Sigmoid colon (tissue), 7 donors: ENCODE data around the gene SLC38A6. TPM values are rescaled to one million over a fixed set of nuclear protein-coding genes. Genes with fewer than 3 reads are reported as not detected.

ENCODE experiments used
- DNase-seq: peaks from one replicate; pipeline ENCODE4 v3.0.0-alpha.2; 2019
- H3K27ac ChIP-seq, 4 donors: fragments of 200-600 bp; sonication (generic); one replicate each; pipeline ENCODE4 v1.5.1; 2016 to 2019; ENCODE audit warnings: mild to moderate bottlenecking in 1 of 4
- H3K27me3 ChIP-seq, 3 donors: fragments of 200-600 bp; sonication (generic); one replicate each; pipeline ENCODE4 v1.5.1; 2019; ENCODE audit warnings: mild to moderate bottlenecking in 1 of 3
- H3K36me3 ChIP-seq, 4 donors: fragments of 200-600 bp; sonication (generic); one replicate each; pipeline ENCODE4 v1.5.1; 2016 to 2019
- H3K4me1 ChIP-seq, 4 donors: fragments of 200-600 bp; sonication (generic); one replicate each; pipeline ENCODE4 v1.5.1; 2017 to 2019
- H3K4me3 ChIP-seq, 4 donors: fragments of 200-600 bp; sonication (generic); one replicate each; pipeline ENCODE4 v1.5.1; 2017 to 2019; ENCODE audit warnings: mild to moderate bottlenecking in 2 of 4, moderate library complexity in 1 of 4
- H3K9me3 ChIP-seq, 4 donors: fragments of 200-600 bp in 3 of 4; sonication (generic) in 3 of 4; one replicate each; pipeline versions ENCODE4 v1.5.1 to v1.6.1; 2013 to 2019
- CTCF ChIP-seq, 4 experiments: fragments of 450-650 bp in 3 of 4; fragments of 200-600 bp in 1 of 4; IDR thresholded peaks; one replicate each; pipeline ENCODE4 v1.5.1; 2016 to 2019; ENCODE audit warnings: antibody characterized with exemption in 4 of 4, mild to moderate bottlenecking in 3 of 4, moderate library complexity in 2 of 4
- EP300 ChIP-seq, 4 donors: sonication (generic); formaldehyde crosslinking; IDR thresholded peaks; one replicate each; pipeline ENCODE4 v1.6.1; 2017; ENCODE audit warnings: antibody characterized with exemption in 4 of 4
- POLR2A ChIP-seq, 2 donors: fragments of 450-650 bp; IDR thresholded peaks; one replicate each; pipeline ENCODE4 v1.6.1; 2016; ENCODE audit warnings: antibody characterized with exemption in 2 of 2, mild to moderate bottlenecking in 2 of 2, moderate library complexity in 2 of 2
- POLR2AphosphoS5 ChIP-seq, 4 donors: sonication (generic); formaldehyde crosslinking; IDR thresholded peaks; one replicate each; pipeline ENCODE4 v1.6.1; 2017; ENCODE audit warnings: antibody characterized with exemption in 4 of 4
- WGBS, 2 donors: extraction: QIAGEN DNeasy Blood & Tissue Kit; methylation state at CpG; one replicate each; pipeline ENCODE4 v1.1.7; 2013; 5-methylcytosine and 5-hydroxymethylcytosine counted together
- intact Hi-C: fragments of 100-400 bp; cut with DNase I; formaldehyde crosslinking; loops from one replicate; pipeline ENCODE4 v1.15.1; 2023
- polyA plus RNA-seq, 3 donors: library from polyadenylated mRNA; stranded (reverse); fragments of 200-250 nt; gene quantifications; one replicate each; pipeline ENCODE4 v1.2.3, GENCODE V29; 2013
- small RNA-seq, 3 donors: library from RNA; depleted of rRNA; stranded (forward); fragments of <200 nt; gene quantifications; one replicate each; pipeline ENCODE3, GENCODE V24; 2016
- total RNA-seq, 4 donors: library from RNA; depleted of rRNA; stranded (reverse); fragments of >200 nt; gene quantifications; one replicate each; pipeline ENCODE4 v1.1.0, GENCODE V29; 2016
- donor health status: healthy with polysubstance abuse.
- donor health status: Bipolar disorder and iron deficiency.
- donor health status: healthy.

SLC38A6 gene
- total and polyA plus RNA-seq, 7 donors = 3.0 to 27.3 (median 11.8) TPM

- Histone ChIP-seq H3K4me3 (no peak overlapping the region), H3K9me3 (peaks cover 0 to 3% (median 0%) of the 10 kb centered on the region in 4 donors), H3K27ac (no peak overlapping the region), H3K4me1 (peaks cover 0 to 29% (median 28%) of the 10 kb centered on the region in 4 donors), H3K27me3 (no peaks in the 10 kb centered on the region), H3K36me3 (no peaks in the 10 kb centered on the region)
- DNase-seq = no peak
- intact Hi-C loops = no loop called here
- no peak for TF ChIP-seq POLR2A (IDR thresholded peaks at IDR 0.05)
- TF ChIP-seq CTCF (IDR thresholded peaks at IDR 0.05) = no peak
- TF ChIP-seq POLR2AphosphoS5 (IDR thresholded peaks at IDR 0.05) = no peak
- TF ChIP-seq EP300 (IDR thresholded peaks at IDR 0.05) = no peak
- 54 to 73% methylated on average over 4 of the region's 4 CpGs for WGBS, 2 donors
Measured at GRCh38 chr14:61099216-61099835, 118.3 kb downstream of the SLC38A6 start.

- peaks cover 0 to 3% (median 0%) of the 10 kb centered on the region in 4 donors for H3K9me3 ChIP-seq
- H3K4me1 ChIP-seq = peaks cover 0 to 34% (median 32%) of the 10 kb centered on the region in 4 donors
- TF ChIP-seq POLR2AphosphoS5 (IDR thresholded peaks at IDR 0.05) = peak in 1 of 4 donors; percentile 58
- no peak for TF ChIP-seq POLR2A (IDR thresholded peaks at IDR 0.05)
- peak in 1 of 4 donors; percentile 50 for TF ChIP-seq EP300 (IDR thresholded peaks at IDR 0.05)
- intact Hi-C loops = no loop called here
- no peaks in the 10 kb centered on the region for H3K36me3 ChIP-seq
- H3K27ac ChIP-seq = peak overlapping the region in 3 of 4 donors; percentile 66 to 84 (median 69)
- H3K27me3 ChIP-seq = no peaks in the 10 kb centered on the region
- no peak for DNase-seq
- WGBS, 2 donors = 35 to 53% methylated on average over 4 of the region's 4 CpGs
- H3K4me3 ChIP-seq = no peak overlapping the region
Measured at GRCh38 chr14:61101803-61102548, 120.9 kb downstream of the SLC38A6 start.

Small RNAs within 50 kb of the gene (small RNA-seq; reads per million reads assigned to genes)
- 0 reads per million in 3 donors for gene RNU6-398P

Other genes starting within 250 kb of the SLC38A6 start
- gene MNAT1, start 246.5 kb upstream of the SLC38A6 start, total RNA-seq = 10 to 100 TPM; 22.4 to 65.0 (median 39.0) TPM
- gene MNAT1, start 246.5 kb upstream of the SLC38A6 start, polyA plus RNA-seq = 10 to 100 TPM in 2 of 3 donors, 1 to 10 TPM in 1; 9.5 to 12.6 (median 11.6) TPM
- gene TRMT5, start 166 bp upstream of the SLC38A6 start, total RNA-seq = 10 to 100 TPM in 3 of 4 donors, 1 to 10 TPM in 1; 7.2 to 16.9 (median 10.8) TPM
- 1 to 10 TPM; 1.2 to 5.3 (median 4.5) TPM for gene TRMT5, start 166 bp upstream of the SLC38A6 start, polyA plus RNA-seq